ENCODE data around the gene TRMT11. TPM values are rescaled to one million over a fixed set of nuclear protein-coding genes. Genes with fewer than 3 reads are reported as not detected.

TRMT11 gene
- total and polyA plus RNA-seq, 2 of the 13 experiments (the other 11 are each of a cell fraction or from before 2014, with no cell fraction given), result 42.2 to 81.9 TPM

GRCh38 chr6:125953502-125953875 is 32.9 kb upstream of the TRMT11 start (continued):
- TF ChIP-seq ZNF749 (CRISPR knock-in tag; IDR thresholded peaks at IDR 0.05; ENCODE audit: borderline replicate concordance) (no peak), ZNF615 (CRISPR knock-in tag; IDR thresholded peaks at IDR 0.05; ENCODE audit: borderline replicate concordance) (no peak), CHCHD3 (CRISPR knock-in tag; IDR thresholded peaks at IDR 0.05) (no peak), ATF2 (CRISPR knock-in tag; IDR thresholded peaks at IDR 0.05) (no peak), TFDP2 (CRISPR knock-in tag; IDR thresholded peaks at IDR 0.05) (no peak), ZNF788 (CRISPR knock-in tag; IDR thresholded peaks at IDR 0.05; ENCODE audit: borderline replicate concordance) (no peak), ZNF75D (CRISPR knock-in tag; IDR thresholded peaks at IDR 0.05; ENCODE audit: borderline replicate concordance) (no peak), KLF16 (CRISPR knock-in tag; IDR thresholded peaks at IDR 0.05) (no peak), JUNB (CRISPR knock-in tag; IDR thresholded peaks at IDR 0.05; ENCODE audit: borderline replicate concordance) (no peak), HNRNPK (IDR thresholded peaks at IDR 0.05; ENCODE audit: low read depth, low read length, poor library complexity, severe bottlenecking) (no peak), ZXDC (CRISPR knock-in tag; IDR thresholded peaks at IDR 0.05) (no peak), ERF (CRISPR knock-in tag; IDR thresholded peaks at IDR 0.05) (no peak), ZNF704 (CRISPR knock-in tag; IDR thresholded peaks at IDR 0.05; ENCODE audit: borderline replicate concordance) (0 out of 2 replicates have a peak, but pooled peaks have one; percentile 38), MIER3 (CRISPR knock-in tag; IDR thresholded peaks at IDR 0.05; ENCODE audit: borderline replicate concordance) (no peak)
- TF ChIP-seq, protein P1, sequence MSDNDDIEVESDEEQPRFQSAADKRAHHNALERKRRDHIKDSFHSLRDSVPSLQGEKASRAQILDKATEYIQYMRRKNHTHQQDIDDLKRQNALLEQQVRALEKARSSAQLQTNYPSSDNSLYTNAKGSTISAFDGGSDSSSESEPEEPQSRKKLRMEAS (IDR thresholded peaks at IDR 0.05), result peak; percentile 66; the same call in 1 of the 2 replicates
- TF ChIP-seq, protein P2, sequence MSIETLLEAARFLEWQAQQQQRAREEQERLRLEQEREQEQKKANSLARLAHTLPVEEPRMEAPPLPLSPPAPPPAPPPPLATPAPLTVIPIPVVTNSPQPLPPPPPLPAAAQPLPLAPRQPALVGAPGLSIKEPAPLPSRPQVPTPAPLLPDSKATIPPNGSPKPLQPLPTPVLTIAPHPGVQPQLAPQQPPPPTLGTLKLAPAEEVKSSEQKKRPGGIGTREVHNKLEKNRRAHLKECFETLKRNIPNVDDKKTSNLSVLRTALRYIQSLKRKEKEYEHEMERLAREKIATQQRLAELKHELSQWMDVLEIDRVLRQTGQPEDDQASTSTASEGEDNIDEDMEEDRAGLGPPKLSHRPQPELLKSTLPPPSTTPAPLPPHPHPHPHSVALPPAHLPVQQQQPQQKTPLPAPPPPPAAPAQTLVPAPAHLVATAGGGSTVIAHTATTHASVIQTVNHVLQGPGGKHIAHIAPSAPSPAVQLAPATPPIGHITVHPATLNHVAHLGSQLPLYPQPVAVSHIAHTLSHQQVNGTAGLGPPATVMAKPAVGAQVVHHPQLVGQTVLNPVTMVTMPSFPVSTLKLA (IDR thresholded peaks at IDR 0.05), result no peak
- TF ChIP-seq, protein P3, sequence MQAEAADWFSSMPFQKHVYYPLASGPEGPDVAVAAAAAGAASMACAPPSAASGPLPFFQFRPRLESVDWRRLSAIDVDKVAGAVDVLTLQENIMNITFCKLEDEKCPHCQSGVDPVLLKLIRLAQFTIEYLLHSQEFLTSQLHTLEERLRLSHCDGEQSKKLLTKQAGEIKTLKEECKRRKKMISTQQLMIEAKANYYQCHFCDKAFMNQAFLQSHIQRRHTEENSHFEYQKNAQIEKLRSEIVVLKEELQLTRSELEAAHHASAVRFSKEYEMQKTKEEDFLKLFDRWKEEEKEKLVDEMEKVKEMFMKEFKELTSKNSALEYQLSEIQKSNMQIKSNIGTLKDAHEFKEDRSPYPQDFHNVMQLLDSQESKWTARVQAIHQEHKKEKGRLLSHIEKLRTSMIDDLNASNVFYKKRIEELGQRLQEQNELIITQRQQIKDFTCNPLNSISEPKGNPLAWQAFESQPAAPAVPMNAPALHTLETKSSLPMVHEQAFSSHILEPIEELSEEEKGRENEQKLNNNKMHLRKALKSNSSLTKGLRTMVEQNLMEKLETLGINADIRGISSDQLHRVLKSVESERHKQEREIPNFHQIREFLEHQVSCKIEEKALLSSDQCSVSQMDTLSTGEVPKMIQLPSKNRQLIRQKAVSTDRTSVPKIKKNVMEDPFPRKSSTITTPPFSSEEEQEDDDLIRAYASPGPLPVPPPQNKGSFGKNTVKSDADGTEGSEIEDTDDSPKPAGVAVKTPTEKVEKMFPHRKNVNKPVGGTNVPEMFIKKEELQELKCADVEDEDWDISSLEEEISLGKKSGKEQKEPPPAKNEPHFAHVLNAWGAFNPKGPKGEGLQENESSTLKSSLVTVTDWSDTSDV (CRISPR knock-in tag; IDR thresholded peaks at IDR 0.05), result no peak

Data from HepG2 (cell line).